NCI-H128 (cell line): Measurements from ENCODE around the gene GPR31.
"Not testable (repeated sequence)": the region's sequence is repeated elsewhere in the genome, so short reads cannot be mapped to it uniquely, and the experiment has no call there.

ENCODE experiments used
- DNase-seq: peaks from one replicate; lab custom pipeline; 2025; ENCODE audit not compliant: unreplicated experiment; lab: John Stamatoyannopoulos, UW

GPR31 gene

DNA sequence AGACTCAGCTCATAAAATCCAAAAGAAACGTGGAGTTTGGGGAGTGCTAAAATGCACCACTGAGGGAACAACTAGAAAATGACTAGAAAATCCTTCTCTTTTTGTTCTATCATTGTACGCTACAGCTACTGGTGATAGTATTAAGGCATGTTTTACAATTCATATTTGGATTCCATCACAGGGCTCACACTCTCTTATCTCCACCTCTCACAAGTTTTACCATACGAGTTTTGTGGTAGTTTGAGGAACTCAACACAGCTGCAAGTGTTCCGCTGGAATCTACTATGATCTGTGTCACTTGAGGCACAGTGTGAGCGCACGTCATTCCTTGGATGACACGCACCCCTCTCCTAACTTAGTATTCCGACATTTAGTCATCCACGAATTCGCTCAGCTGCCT is 9.9 kb upstream of the GPR31 start:
- not testable (repeated sequence) for DNase-seq

DNA sequence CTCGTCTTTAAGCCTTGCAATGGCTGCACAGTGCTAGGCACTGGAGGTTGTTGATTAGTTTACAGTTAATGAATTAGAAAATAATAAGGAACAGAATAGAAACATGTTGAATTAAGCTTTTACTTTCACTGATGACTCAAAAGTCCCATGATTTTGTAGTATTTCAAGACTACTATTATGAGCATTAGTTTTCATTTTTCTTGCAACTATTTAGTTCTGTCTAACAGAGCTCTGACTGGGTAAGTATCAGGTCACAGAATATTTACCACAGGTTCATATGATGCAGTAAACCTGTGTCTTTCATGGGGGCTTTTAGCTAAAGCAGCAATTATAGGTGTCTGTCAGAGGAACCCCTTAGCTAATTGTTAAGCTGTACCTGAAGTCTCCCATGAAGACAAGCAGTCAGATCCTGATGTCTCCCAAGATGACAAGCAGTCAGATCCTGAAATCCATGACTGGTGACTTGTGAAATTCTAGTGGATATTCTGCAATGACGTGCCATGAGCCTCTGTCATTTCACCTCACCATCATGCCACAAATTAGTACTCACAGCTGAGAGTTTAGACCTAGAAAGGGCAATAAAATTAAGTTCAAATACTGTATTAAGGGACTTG is 8.2 kb upstream of the GPR31 start:
- no peak for DNase-seq

DNA sequence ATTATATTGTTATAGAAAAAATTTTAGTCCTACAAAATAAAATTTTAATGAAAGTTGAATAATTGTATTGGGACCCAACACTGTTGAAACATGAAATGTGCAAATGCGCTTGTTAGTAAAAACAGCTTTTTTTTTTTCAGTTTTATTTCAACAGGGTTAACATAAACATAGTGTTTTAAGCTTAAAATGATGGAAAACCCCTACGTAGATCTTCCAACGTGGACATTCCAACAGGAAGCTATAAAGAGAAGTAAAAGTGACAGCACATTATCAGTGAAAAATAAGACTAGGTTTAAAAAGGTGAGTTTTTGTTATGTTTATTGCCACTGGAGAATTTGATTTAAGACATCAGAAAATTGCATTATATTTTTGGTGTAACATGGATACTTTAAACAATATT is 6.5 kb upstream of the GPR31 start:
- no peak for DNase-seq

DNA sequence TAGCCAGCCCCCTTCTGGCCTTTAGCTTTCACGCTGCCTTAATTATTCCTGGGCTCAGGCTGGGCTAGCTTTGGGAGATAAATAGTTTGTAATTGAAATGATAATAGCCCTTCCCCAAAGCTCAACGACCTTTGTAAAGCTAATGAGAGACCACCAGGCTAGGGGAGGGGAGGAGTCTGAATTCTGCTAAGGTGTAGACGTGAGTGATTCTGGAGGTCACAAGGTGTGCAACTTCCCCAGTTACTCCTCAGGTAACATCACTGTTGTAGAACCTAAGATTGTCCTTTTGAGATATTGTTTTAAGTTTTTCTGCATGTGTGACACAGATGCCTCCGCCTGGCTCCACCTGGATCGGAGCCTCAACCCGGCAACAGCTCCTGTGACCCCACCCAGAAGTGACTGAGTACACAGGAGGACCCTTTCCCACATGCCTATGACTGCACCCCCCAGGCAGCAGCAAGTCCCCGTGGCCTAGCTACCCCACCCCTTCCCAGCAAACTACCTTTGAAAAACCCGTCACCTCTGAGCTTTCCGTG is 5.8 kb upstream of the GPR31 start:
- no peak for DNase-seq

DNA sequence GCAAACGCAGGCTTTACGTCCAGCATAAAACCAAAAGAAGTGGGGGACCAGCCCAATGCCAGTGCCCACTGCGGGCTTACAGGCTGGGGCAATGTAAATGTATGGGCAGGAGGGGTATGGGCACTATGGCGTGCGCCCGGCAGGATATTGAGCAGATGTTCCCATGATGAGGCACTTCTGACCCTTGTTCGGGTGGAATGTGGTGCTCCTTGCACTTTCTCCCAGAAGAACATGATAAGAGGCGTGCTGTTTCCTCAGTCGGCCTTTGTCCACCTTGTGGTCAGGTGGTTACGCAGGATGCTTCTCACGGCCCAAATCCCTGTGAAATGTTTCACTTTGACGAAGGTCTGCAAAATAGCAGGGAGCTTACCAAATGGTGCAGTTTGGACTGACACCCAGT is 4.8 kb upstream of the GPR31 start:
- DNase-seq = no peak

DNA sequence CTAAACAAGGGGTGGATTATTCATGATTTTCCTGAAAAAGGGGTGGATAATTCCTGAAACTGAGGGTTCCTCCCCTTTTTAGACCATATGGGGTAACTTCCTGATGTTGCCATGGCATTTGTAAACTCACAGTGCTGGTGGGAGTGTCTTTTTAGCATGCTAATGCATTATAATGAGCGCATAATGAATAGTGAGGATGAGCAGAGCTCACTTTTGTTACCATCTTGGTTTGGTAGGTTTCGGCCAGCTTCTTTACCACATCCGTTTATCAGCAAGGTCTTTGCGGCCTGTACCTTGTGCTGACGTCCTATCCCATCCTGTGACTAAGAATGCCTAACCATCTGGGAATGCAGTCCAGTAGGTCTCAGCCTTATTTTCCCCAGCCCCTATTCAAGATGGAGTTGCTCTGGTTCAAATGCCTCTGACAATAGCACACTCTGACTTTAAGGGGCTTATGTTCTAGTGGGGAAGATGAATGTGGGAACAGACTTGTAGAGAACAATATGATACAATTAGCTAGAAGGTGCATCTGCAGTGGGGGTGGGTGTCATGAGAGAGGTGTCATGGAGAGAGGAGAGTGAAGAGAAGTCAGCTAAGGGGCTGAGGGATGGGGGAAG is 4.2 kb upstream of the GPR31 start:
- DNase-seq = no peak

DNA sequence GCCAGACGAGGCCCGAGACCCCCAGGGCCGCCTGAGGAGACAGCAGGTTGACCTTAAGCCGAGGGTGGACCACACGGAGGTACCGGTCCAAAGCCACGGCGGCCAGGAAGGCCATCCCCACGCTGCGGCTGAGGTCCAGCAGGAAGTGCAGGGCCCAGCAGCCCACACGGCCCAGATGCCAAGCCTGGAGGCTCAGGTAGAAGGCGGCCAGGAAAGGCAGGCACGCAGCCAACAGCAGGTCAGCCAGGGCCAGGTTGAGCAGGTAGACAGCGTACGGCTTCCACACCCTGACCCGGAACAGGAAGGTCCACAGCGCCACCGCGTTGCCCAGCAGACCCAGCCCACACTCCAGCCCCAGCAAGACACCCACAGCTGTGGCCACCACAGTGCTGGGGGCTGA is 366 bp downstream of the GPR31 start:
- no peak for DNase-seq

DNA sequence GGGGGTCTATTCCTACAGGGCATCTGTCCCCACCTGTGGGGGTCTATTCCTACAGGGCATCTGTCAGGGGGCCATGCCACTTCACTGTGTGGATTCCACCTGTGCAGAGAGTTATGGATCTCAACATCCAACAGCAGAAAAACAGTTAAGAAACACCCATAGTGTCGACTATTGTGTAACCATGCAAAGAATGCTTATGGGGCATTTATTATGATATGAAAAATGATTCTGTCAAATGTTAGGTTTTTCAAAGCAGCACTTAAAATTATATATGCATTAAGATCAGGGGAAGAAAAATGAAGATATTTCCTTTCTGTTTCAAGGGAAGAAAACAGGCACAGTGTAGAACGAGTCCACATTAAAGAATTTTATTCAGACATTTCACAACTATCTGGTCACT is 2.9 kb downstream of the GPR31 start:
- no peak for DNase-seq

DNA sequence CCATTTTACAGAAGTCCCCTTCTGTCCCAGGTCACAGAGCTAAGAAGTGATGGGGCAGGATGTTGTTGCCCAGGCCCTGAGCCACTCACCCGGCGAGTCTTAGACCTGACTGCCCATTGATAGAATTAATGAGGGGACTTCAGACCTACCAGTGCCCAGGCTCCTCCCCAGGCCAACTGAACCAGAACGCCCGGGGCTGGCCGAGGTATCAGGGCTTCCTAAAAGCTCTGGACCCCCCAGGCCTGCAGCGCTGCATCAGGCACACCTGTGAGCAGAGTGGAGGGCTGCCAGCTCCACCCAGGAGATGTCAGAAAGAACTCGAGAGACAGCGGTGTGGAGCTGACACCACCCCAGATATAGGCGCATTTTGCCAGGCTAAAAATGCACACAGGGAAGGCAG is 3.5 kb downstream of the GPR31 start:
- no peak for DNase-seq

DNA sequence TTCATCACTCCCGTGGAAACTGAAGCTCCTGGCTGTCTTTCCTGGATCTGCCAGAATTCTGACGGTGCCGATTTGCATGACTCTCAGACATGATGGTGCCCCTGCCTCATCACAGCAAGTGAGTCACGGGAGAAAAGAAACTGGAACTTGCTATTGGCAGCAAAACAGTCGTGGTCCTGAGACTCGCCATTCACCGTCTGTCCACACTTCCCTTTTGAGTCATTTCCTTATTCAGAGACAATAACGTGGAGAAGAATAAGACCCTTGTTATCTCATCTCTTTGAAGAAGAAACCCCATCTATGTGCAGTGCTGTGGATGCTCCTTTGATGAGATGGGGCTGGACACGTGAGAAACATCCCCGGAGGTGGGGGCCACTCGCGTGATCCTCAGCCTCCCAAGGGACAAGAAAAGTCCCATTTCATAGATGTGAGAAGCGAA is 4.2 kb downstream of the GPR31 start:
- DNase-seq = no peak

DNA sequence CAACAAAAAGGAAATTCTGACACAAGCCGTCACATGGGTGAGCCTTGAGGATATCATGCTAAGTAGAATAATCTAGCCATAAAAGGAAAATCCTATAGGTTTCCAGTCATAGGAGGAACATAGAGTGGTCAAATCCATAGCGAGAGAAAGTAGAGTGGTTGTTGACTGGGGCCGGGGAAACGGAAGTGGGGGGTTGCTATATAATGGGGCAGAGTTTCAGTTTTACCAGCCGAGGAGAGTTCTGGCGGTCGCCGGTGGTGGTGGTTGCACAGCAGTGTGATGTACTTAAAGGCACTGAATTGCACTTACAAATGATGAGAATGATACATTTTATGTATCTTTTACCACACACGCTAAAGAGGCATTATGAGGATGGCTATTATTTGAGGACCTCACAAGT is 4.9 kb downstream of the GPR31 start:
- DNase-seq = no peak

DNA sequence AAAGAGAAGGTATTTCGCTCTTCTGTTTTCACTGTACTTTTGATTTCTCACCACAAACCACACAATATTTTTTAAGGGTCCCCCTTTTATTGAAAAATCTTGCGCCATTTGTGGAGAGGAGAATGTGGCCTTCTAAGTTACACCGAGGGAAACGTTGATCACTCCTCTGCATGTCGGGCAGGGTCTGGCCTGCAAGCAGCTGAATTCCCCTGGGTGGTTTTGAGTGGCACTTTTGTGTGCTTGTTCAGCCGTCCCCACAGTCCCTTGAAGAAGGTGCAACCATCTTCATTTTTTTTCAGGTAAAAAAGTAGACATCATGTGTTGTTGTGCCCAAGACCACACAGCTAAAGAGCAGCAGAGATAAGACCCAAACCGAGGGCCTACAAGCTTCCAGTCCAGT is 6.1 kb downstream of the GPR31 start:
- DNase-seq = no peak

DNA sequence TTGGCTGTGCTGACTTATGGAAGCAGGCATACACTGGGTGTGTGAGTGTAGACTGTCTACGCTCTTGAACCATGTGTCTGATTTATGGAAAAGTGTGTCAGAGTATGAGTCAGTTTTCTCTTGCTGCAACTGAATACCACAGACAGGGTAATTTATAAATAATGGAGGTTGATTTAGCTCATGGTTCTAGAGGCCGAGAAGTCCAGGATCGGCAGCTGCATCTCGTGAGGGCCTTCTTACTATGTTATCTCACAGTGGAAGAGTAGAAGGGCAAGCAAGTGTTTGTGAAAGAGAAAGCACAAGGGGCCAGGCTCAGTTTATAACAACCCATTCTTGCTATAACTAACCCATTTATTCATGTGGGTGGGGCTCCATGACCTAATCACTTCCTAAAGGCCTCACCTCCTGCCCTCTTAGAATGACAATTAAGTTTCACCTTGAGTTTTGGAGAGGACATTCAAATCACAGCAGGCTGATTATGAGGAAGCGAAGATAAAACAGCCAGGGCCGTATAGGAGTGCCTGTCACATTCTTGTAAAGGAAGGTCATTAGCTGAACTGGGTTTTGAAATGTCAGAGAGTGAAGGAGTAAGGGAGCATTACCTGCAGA is 6.7 kb downstream of the GPR31 start:
- DNase-seq = no peak

DNA sequence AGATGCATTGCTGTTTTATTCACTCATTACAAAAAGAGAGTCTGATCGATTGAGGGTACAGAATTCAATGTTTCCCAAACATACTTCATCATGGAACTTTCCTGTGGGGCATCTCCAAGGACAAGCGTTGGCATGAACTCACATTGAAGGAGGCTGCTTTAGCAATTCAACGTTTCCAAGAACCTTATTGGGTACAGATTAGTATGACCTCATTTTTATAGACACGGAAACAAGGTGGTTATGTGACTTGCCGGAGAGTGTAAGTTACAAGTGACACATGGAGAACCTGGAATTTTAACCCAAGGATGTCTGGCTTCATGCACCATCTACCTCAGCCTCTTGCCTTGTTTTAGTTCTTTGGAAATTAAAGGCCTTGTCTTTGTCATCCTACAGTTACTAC is 8.8 kb downstream of the GPR31 start:
- DNase-seq = no peak

DNA sequence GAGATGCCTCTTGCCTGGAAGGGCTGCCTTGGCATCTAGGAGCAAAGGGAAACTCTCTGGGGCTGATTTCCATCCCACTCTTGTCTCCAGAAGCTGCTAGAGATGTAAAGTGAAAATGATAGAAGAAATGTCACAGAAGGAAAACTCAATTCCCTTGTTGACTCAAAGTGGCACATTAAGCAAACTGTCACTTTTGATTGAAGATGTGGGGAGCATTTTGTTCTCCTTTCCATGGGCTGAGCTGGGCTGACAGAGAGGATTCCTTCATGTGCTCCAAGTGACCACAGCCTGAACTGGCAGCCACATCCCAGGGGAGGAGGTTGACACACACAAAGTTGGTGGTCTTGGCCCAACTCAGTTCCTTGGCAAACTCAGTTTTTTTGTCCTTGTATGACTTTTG is 9.8 kb downstream of the GPR31 start:
- DNase-seq = no peak

DNA sequence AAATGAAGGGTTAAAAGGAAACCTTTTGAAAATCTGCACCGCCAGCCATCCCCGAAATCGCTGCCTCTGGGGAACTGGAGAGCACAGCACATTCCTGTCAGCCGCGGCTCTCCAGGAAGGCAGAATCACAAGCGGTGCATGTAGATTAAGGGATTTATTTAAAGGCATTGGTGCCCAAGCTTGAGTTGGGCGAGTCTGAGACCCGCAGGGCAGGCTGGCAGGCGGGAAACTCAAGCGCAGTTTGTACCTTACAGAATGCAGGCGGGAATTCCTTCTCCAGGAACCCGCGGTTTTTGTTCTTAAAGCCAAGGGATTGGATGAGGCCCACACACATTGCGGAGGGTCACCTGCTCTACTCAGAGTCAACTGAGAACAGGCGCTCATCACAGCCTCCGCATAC is 10.8 kb downstream of the GPR31 start:
- no peak for DNase-seq

DNA sequence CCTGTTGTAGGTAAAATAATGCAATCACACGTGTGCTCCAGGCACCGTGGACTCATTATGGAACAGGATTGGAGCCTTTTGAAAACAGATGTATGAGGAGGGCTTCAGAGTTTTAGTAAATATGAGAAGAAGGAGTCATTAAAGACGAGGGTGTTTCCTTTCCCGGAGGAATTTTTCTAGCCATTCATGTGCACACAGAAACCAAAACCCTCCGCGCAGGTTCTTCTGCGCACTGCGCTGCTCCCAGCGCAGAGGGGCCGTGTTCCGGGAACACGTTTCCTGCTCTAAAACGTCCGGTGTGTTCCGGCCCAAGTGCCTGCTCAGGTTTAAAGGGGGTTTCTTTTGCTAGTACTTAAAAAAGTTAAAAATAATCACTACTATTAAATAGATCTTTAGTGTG is 11.6 kb downstream of the GPR31 start:
- DNase-seq = no peak

DNA sequence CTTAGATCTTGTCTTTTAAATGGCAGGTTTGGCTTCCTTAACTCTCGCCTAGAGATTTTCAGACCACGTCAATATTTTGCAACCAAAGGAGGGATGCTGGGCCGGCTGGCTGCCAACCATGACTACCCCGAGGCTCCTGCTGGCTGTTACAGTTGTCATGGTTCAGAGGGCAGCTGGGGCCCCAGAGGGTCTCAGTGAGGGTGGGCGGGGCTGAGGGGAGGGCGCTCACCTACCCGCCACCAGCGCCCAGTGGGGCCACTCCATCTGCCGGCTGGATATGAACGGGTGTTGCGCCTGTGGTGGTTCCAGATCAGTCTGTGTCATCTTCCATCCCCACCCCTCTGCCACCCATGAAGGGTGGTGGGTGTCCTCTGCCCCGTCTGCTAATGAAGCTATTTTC is 12.3 kb downstream of the GPR31 start:
- DNase-seq = no peak

DNA sequence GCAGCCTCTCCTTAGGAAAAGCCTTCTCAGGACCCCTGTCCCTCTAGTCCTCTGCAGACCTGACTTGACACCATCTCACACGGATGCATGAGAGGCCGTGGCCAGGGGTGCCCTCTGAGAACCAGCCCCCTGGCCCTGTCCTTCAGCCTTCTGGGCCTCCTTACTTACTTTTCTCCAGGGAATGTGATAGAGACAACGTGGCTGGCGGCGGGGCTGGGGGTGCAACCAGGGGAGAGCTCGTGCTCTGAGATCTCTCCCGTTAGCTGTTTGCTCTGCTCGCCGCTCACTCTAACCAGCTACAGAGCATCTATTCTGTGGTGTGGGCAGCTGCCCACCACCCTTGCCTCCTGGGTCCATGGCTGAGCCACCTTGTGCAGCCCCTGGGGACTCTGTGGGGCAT is 14.7 kb downstream of the GPR31 start:
- no peak for DNase-seq

DNA sequence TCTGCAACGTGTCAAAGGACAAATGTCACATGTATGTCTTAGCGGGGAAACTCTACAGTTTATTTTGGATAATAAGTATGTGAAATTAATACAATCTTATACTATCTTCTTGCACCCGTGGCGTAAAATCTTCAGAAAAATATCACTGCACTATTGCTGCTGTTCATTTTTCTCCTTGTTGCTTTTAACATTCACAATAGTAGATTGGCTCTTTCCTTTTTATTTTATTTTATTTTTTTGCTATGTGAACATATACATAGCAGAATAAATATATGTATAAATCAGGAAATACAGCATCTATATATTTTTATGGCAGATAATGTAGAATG is 15.4 kb downstream of the GPR31 start:
- no peak for DNase-seq

DNA sequence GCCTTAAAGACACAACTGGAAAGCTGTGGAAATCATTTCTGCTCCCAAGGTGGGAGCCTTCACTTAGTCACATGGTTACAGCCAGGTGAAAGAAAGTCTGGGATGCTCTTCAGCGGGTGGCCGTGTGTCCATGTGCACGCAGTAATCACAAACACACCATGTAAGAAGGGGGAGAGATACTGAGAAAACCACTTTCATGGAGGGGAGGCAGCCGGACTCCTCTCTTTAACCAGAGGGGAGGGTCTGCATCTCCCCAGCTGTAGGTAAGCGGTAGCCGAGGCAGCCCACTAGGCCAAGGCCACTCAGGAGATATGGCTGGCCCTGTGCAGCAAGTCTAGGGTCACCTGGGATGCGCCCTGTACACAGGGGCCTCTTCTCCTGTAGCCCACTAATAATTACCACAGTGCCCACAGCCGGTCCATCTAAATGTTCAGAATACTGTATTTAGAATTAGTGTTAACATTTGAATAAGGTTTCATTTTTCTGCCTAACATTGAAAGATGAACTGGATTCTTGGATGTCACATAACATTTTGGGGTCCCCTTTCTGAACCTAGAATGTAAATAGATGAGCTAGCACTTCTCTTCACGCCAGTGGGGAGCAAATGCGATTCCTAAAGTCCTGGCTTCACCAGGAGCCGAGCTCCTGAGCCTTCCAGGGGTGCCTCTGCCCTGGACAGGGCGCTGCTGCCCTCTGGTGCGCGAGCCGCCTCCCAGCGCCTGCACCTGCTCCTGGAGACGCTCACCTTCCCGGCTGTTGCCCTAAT is 15.9 kb downstream of the GPR31 start:
- DNase-seq = no peak
